GM18868 (cell line): ENCODE results near the gene B4GALNT2.
"Not testable (repeated sequence)": the region's sequence is repeated elsewhere in the genome, so short reads cannot be mapped to it uniquely, and the experiment has no call there.

Source experiments
- ATAC-seq: cut with Tn5 transposase; IDR thresholded peaks from one replicate; pipeline ENCODE4 v1.9.1; 2021; ENCODE audit warnings: mild to moderate bottlenecking, moderate library complexity; ENCODE audit not compliant: unreplicated experiment

B4GALNT2 gene

GRCh38 chr17:49170711-49171110 lies 38.1 kb downstream of the B4GALNT2 start:
- not testable (repeated sequence) for ATAC-seq

- not testable (repeated sequence) for ATAC-seq
Observed at GRCh38 chr17:49175978-49176377, 43.4 kb downstream of the B4GALNT2 start.

GRCh38 chr17:49180303-49180702 lies 47.7 kb downstream of the B4GALNT2 start:
- no peak for ATAC-seq

GRCh38 chr17:49180998-49181635 lies 48.5 kb downstream of the B4GALNT2 start:
- ATAC-seq = no peak

GRCh38 chr17:49183341-49183740 lies 50.8 kb downstream of the B4GALNT2 start:
- ATAC-seq = no peak

- ATAC-seq = no peak
Observed at GRCh38 chr17:49183801-49184200, 51.2 kb downstream of the B4GALNT2 start.

GRCh38 chr17:49184522-49184921 lies 52.0 kb downstream of the B4GALNT2 start:
- ATAC-seq = not testable (repeated sequence)

GRCh38 chr17:49185381-49185780 lies 52.8 kb downstream of the B4GALNT2 start:
- ATAC-seq = not testable (repeated sequence)

GRCh38 chr17:49187301-49187700 lies 54.7 kb downstream of the B4GALNT2 start:
- ATAC-seq = no peak

- no peak for ATAC-seq
Observed at GRCh38 chr17:49190932-49191331, 58.4 kb downstream of the B4GALNT2 start.

- ATAC-seq = peak; percentile 5
Observed at GRCh38 chr17:49191409-49191916, 58.9 kb downstream of the B4GALNT2 start.

GRCh38 chr17:49191917-49192741 lies 59.6 kb downstream of the B4GALNT2 start:
- ATAC-seq = peak; percentile 25

- ATAC-seq = peak; percentile 21
Observed at GRCh38 chr17:49193513-49194296, 61.1 kb downstream of the B4GALNT2 start.

- ATAC-seq = no peak
Observed at GRCh38 chr17:49194297-49194607, 61.7 kb downstream of the B4GALNT2 start.

GRCh38 chr17:49195751-49196150 lies 63.2 kb downstream of the B4GALNT2 start:
- no peak for ATAC-seq

GRCh38 chr17:49196520-49196919 lies 64.0 kb downstream of the B4GALNT2 start:
- no peak for ATAC-seq

GRCh38 chr17:49197346-49197998 lies 64.9 kb downstream of the B4GALNT2 start:
- no peak for ATAC-seq

- ATAC-seq = no peak
Observed at GRCh38 chr17:49198211-49198610, 65.6 kb downstream of the B4GALNT2 start.

- no peak for ATAC-seq
Observed at GRCh38 chr17:49200423-49201083, 68.0 kb downstream of the B4GALNT2 start.

- ATAC-seq = no peak
Observed at GRCh38 chr17:49201481-49201927, 68.9 kb downstream of the B4GALNT2 start.
